ENCODE results near the gene ZBTB45. TPM values are rescaled to one million over a fixed set of nuclear protein-coding genes. Genes with fewer than 3 reads are reported as not detected.

ZBTB45 gene
- total RNA-seq = 3.3 and 5.4 TPM in 2 replicates
- polyA plus RNA-seq = 18.5 and 21.6 TPM in 2 replicates

DNA sequence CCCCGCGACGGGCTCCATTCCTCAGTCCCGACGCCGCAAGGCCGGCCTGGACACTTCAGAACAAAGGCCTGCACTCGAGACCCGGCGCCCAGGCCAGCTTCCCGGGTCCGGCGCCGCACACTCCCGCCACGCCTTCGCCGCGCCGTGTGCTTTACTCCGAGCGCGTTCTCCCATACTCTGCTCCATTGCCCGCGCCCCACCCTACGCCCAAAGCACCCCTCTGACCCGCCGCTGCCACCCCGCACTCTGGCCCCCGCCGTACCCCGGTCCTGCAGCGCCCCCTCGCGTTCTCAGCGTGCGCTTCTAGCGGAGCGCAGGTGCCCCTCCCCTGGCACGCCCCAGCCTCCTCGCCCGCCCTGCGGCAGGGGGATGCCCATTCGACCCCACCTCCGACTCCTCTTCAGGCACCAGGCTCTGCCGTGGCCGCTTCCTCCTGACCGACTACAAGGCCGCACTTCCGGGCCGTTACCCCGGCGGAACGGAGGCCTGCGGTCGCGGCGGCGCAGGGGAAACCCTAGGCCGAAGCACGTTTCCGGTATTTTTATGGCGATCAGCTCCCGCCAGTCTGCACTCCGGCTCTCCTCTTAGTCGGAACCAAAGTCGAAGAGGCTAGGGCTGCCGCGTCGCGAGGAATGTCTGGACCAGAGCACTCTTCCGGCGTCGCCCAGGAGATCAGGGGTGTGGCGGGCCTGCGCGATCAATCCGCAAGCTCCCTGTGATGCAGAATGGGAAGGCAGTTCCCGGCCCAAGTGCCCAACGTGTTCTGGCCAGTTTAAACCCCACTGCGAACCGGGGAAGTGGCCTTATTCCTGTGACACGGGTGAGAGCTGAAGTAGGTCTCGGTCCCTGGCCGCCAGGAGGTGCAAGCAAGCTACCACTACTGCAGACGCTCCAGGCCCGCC, at the start of gene ZBTB45:
ZBTB45 (minus strand) TSS at position 456 of the 902 bp plus-strand sequence. CDS start 2,137 bp downstream, outside the sequence.
- Histone ChIP-seq H3K79me2 (peaks cover 42% of the 10 kb centered on the region), H3K36me3 (replicated peaks; ENCODE audit: insufficient read depth, low read depth) (no peaks in the 10 kb centered on the region), H3K27me3 (no peaks in the 10 kb centered on the region), H4K20me1 (ENCODE audit: insufficient read depth, poor library complexity, severe bottlenecking) (peaks cover 5% of the 10 kb centered on the region), H3K4me2 (peak within 1 kb of the TSS; percentile 99), H3K9me2 (replicated peaks; ENCODE audit: insufficient read depth) (no peaks in the 10 kb centered on the region), H2AFZ (peak within 1 kb of the TSS; percentile 93), H3K27ac (peak within 1 kb of the TSS; percentile 99), H3K4me1 (ENCODE audit: insufficient read depth) (peaks cover 21% of the 10 kb centered on the region), H3K9me3 (ENCODE audit: low read depth) (no peaks in the 10 kb centered on the region), H3K4me3 (peak within 1 kb of the TSS; percentile 90)
- 1% methylated on average over 64 of the region's 87 CpGs for WGBS (ENCODE audit: low lambda C conversion rate, missing lambda C conversion rate)
- TF ChIP-seq, protein P1, sequence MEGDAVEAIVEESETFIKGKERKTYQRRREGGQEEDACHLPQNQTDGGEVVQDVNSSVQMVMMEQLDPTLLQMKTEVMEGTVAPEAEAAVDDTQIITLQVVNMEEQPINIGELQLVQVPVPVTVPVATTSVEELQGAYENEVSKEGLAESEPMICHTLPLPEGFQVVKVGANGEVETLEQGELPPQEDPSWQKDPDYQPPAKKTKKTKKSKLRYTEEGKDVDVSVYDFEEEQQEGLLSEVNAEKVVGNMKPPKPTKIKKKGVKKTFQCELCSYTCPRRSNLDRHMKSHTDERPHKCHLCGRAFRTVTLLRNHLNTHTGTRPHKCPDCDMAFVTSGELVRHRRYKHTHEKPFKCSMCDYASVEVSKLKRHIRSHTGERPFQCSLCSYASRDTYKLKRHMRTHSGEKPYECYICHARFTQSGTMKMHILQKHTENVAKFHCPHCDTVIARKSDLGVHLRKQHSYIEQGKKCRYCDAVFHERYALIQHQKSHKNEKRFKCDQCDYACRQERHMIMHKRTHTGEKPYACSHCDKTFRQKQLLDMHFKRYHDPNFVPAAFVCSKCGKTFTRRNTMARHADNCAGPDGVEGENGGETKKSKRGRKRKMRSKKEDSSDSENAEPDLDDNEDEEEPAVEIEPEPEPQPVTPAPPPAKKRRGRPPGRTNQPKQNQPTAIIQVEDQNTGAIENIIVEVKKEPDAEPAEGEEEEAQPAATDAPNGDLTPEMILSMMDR (IDR thresholded peaks at IDR 0.05; ENCODE audit: poor library complexity) = peak; percentile 96
- TF ChIP-seq EZH2 (IDR thresholded peaks at IDR 0.05; ENCODE audit: borderline replicate concordance) = no peak
- TF ChIP-seq EZH2phosphoT487 (IDR thresholded peaks at IDR 0.05; ENCODE audit: low read depth, severe bottlenecking, unreplicated experiment) = no peak
- DNase-seq (ENCODE audit: low spot score) = peak; percentile 96

DNA sequence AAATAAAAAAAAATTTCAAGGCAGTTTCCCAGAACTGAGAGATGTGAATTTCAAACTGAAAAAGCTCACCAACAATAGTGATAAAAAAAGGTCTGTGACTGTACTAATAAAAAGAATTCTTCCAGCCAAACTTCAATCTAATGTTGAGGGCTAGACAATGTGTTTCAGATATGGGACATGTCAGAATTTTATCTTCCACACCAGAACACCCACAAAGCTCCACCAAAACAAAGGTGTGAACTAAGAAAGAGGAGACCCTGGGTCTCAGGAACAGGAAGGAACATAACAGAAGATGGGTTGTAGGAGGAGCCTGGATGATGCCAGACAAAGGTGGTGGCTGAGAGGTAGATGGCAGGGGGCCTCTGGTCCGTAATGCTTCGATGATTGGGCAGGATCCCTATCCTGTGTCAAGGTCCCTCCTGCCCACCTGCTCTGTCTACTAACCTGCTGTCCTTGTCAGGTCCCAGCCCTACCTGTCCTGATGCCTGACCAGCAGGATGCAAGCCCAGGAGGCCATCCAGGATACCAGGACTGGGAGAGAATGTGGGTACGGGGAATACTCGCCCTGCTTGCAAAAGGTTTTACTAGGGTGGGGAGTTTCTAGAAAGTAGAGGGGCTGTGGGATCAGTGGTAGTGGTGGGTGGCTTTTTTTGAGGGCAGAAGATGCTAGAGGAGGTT, 49.0 kb upstream of the ZBTB45 start:
- Histone ChIP-seq H3K4me2 (no peak overlapping the region), H3K36me3 (replicated peaks; ENCODE audit: insufficient read depth, low read depth) (no peaks in the 10 kb centered on the region), H3K27me3 (no peaks in the 10 kb centered on the region), H3K27ac (no peak overlapping the region), H3K9me2 (replicated peaks; ENCODE audit: insufficient read depth) (no peaks in the 10 kb centered on the region), H3K4me3 (no peak overlapping the region), H3K79me2 (peaks cover 6% of the 10 kb centered on the region), H3K4me1 (ENCODE audit: insufficient read depth) (no peaks in the 10 kb centered on the region), H2AFZ (no peak overlapping the region), H4K20me1 (ENCODE audit: insufficient read depth, poor library complexity, severe bottlenecking) (no peaks in the 10 kb centered on the region), H3K9me3 (ENCODE audit: low read depth) (no peaks in the 10 kb centered on the region)
- WGBS (ENCODE audit: low lambda C conversion rate, missing lambda C conversion rate) = 93% methylated on average over 4 of the region's 4 CpGs
- no peak for DNase-seq (ENCODE audit: low spot score)
- no peak for TF ChIP-seq EZH2 (IDR thresholded peaks at IDR 0.05; ENCODE audit: borderline replicate concordance)
- TF ChIP-seq, protein P1 (IDR thresholded peaks at IDR 0.05; ENCODE audit: poor library complexity) = no peak
- no peak for TF ChIP-seq EZH2phosphoT487 (IDR thresholded peaks at IDR 0.05; ENCODE audit: low read depth, severe bottlenecking, unreplicated experiment)

GRCh38 chr19:58566989-58567388, 47.4 kb upstream of the ZBTB45 start:
- H3K9me2 ChIP-seq (replicated peaks; ENCODE audit: insufficient read depth) = no peaks in the 10 kb centered on the region
- H3K27me3 ChIP-seq = no peaks in the 10 kb centered on the region
- H3K4me3 ChIP-seq = no peak overlapping the region
- 98% methylated on average over 5 of the region's 5 CpGs for WGBS (ENCODE audit: low lambda C conversion rate, missing lambda C conversion rate)
- H3K79me2 ChIP-seq = peaks cover 4% of the 10 kb centered on the region
- H3K36me3 ChIP-seq (replicated peaks; ENCODE audit: insufficient read depth, low read depth) = no peaks in the 10 kb centered on the region
- H3K4me1 ChIP-seq (ENCODE audit: insufficient read depth) = no peaks in the 10 kb centered on the region
- no peaks in the 10 kb centered on the region for H4K20me1 ChIP-seq (ENCODE audit: insufficient read depth, poor library complexity, severe bottlenecking)
- no peak overlapping the region for H2AFZ ChIP-seq
- H3K27ac ChIP-seq = no peak overlapping the region
- TF ChIP-seq, protein P1 (IDR thresholded peaks at IDR 0.05; ENCODE audit: poor library complexity) = no peak
- TF ChIP-seq EZH2 (IDR thresholded peaks at IDR 0.05; ENCODE audit: borderline replicate concordance) = no peak
- H3K4me2 ChIP-seq = no peak overlapping the region
- DNase-seq (ENCODE audit: low spot score) = no peak
- H3K9me3 ChIP-seq (ENCODE audit: low read depth) = no peaks in the 10 kb centered on the region

Measured in hepatocyte (in vitro differentiated cells).